Right lobe of liver (tissue), 4 donors: ENCODE measurements around the gene OTX1.

Experiments
- CTCF ChIP-seq, 4 donors: fragments of 200-600 bp in 3 of 4; fragments of 450-650 bp in 1 of 4; IDR thresholded peaks; one replicate each; pipeline versions ENCODE4 v1.5.1 to v1.8.0; 2016 to 2022; ENCODE audit warnings: antibody characterized with exemption in 4 of 4, mild to moderate bottlenecking in 2 of 4
- POLR2A ChIP-seq: fragments of 450-650 bp; IDR thresholded peaks from one replicate; pipeline ENCODE4 v1.6.1; 2017; ENCODE audit warnings: antibody characterized with exemption, mild to moderate bottlenecking
- donor health status: DM: no; HTN: no; CAD: no.
- donor health status: DM: no; HTN: no; CAD: no.
- donor health status: DM: no; HTN: yes; CAD: no.

GRCh38 chr2:63054841-63055225 lies 4.2 kb downstream of the OTX1 start:
- no peak for TF ChIP-seq CTCF (IDR thresholded peaks at IDR 0.05)
- no peak for TF ChIP-seq POLR2A
